ENCODE measurements around the gene CHIC2.
"Not testable (repeated sequence)": the region's sequence is repeated elsewhere in the genome, so short reads cannot be mapped to it uniquely, and the experiment has no call there.

DNA sequence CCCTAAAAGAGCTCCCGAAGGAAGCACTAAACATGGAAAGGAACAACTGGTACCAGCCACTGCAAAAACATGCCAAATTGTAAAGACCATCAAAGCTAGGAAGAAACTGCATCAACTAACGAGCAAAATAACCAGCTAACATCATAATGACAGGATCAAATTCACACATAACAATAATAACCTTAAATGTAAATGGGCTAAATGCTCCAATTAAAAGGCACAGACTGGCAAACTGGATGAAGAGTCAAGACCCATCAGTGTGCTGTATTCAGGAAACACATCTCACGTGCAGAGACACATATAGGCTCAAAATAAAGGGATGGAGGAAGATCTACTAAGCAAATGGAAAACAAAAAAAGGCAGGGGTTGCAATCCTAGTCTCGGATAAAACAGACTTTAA is 20.8 kb downstream of the CHIC2 start:
- TF ChIP-seq, protein P1, sequence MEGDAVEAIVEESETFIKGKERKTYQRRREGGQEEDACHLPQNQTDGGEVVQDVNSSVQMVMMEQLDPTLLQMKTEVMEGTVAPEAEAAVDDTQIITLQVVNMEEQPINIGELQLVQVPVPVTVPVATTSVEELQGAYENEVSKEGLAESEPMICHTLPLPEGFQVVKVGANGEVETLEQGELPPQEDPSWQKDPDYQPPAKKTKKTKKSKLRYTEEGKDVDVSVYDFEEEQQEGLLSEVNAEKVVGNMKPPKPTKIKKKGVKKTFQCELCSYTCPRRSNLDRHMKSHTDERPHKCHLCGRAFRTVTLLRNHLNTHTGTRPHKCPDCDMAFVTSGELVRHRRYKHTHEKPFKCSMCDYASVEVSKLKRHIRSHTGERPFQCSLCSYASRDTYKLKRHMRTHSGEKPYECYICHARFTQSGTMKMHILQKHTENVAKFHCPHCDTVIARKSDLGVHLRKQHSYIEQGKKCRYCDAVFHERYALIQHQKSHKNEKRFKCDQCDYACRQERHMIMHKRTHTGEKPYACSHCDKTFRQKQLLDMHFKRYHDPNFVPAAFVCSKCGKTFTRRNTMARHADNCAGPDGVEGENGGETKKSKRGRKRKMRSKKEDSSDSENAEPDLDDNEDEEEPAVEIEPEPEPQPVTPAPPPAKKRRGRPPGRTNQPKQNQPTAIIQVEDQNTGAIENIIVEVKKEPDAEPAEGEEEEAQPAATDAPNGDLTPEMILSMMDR (IDR thresholded peaks at IDR 0.05) = not testable (repeated sequence)
- not testable (repeated sequence) for TF ChIP-seq POLR2A (IDR thresholded peaks at IDR 0.05)
